LNCAP (cell line): ENCODE results near the gene HMCN2.

ENCODE experiments used
- CTCF ChIP-seq: fragments of 450-650 bp; IDR thresholded peaks from 2 replicates; pipeline ENCODE4 v1.5.1; 2017; ENCODE audit warnings: mild to moderate bottlenecking

The HMCN2 gene

GRCh38 chr9:130387398-130387797, 121.8 kb downstream of the HMCN2 start:
- no peak for TF ChIP-seq CTCF

GRCh38 chr9:130387905-130388304, 122.3 kb downstream of the HMCN2 start:
- no peak for TF ChIP-seq CTCF

- no peak for TF ChIP-seq CTCF
Measured at GRCh38 chr9:130390390-130390789, 124.8 kb downstream of the HMCN2 start.

- TF ChIP-seq CTCF = no peak
Measured at GRCh38 chr9:130390986-130391385, 125.4 kb downstream of the HMCN2 start.

- TF ChIP-seq CTCF = no peak
Measured at GRCh38 chr9:130391866-130392265, 126.3 kb downstream of the HMCN2 start.

- TF ChIP-seq CTCF = no peak
Measured at GRCh38 chr9:130393681-130394071, 128.1 kb downstream of the HMCN2 start.

- TF ChIP-seq CTCF = no peak
Measured at GRCh38 chr9:130394320-130394719, 128.8 kb downstream of the HMCN2 start.

- no peak for TF ChIP-seq CTCF
Measured at GRCh38 chr9:130394814-130395470, 129.4 kb downstream of the HMCN2 start.
